HepG2 (cell line): Measurements from ENCODE around the gene TTC23. TPM values are rescaled to one million over a fixed set of nuclear protein-coding genes. Genes with fewer than 3 reads are reported as not detected.

Experiments
- BRD4 ChIP-seq: sonication (generic); formaldehyde crosslinking; IDR thresholded peaks from 2 replicates; pipeline ENCODE4 v1.4.0; 2020; ENCODE audit warnings: missing genetic modification reagents
- FOXK2 ChIP-seq: fragments of 450-650 bp; IDR thresholded peaks from 2 replicates; pipeline ENCODE4 v1.6.1; 2016
- FOXO1 ChIP-seq: sonication (generic); formaldehyde crosslinking; IDR thresholded peaks from 2 replicates; pipeline ENCODE4 v1.4.0; 2020; ENCODE audit warnings: missing genetic modification reagents
- HDAC6 ChIP-seq: fragments of 200-600 bp; sonication (generic); IDR thresholded peaks from 2 replicates; pipeline ENCODE4 v1.7.0; 2017; ENCODE audit warnings: mild to moderate bottlenecking, antibody characterized with exemption, low read length, low read depth
- HNF4A ChIP-seq: sonication (generic); formaldehyde crosslinking; IDR thresholded peaks from 2 replicates; pipeline ENCODE4 v1.4.0; 2020; ENCODE audit warnings: missing genetic modification reagents
- KIAA2018 ChIP-seq: sonication (generic); formaldehyde crosslinking; IDR thresholded peaks from 2 replicates; pipeline ENCODE4 v1.5.0; 2020; ENCODE audit warnings: mild to moderate bottlenecking, missing genetic modification reagents, borderline replicate concordance
- MXD1 ChIP-seq: sonication (generic); formaldehyde crosslinking; IDR thresholded peaks from 2 replicates; pipeline ENCODE4 v1.4.0; 2020; ENCODE audit warnings: mild to moderate bottlenecking, missing genetic modification reagents
- SMYD3 ChIP-seq: sonication (generic); formaldehyde crosslinking; IDR thresholded peaks from 2 replicates; pipeline ENCODE4 v1.8.1; 2023; ENCODE audit warnings: mild to moderate bottlenecking, missing genetic modification reagents
- TIGD3 ChIP-seq: sonication (generic); formaldehyde crosslinking; IDR thresholded peaks from 2 replicates; pipeline ENCODE4 v1.5.1; 2020; ENCODE audit warnings: mild to moderate bottlenecking, missing genetic modification reagents, borderline replicate concordance
- ZNF121 ChIP-seq: sonication (generic); formaldehyde crosslinking; IDR thresholded peaks from 2 replicates; pipeline ENCODE4 v1.5.0; 2020; ENCODE audit warnings: mild to moderate bottlenecking, missing genetic modification reagents
- ZNF230 ChIP-seq: sonication (generic); formaldehyde crosslinking; IDR thresholded peaks from 2 replicates; pipeline ENCODE4 v1.4.0; 2020; ENCODE audit warnings: mild to moderate bottlenecking, missing genetic modification reagents
- ZNF234 ChIP-seq: sonication (generic); formaldehyde crosslinking; conservative IDR thresholded peaks from 2 replicates; pipeline ENCODE4 v1.5.1; 2020; ENCODE audit warnings: mild to moderate bottlenecking, missing genetic modification reagents
- ZNF263 ChIP-seq: sonication (generic); formaldehyde crosslinking; IDR thresholded peaks from 2 replicates; pipeline ENCODE4 v1.4.0; 2020; ENCODE audit warnings: missing genetic modification reagents
- ZNF549 ChIP-seq: sonication (generic); formaldehyde crosslinking; IDR thresholded peaks from 2 replicates; pipeline ENCODE4 v1.5.0; 2020; ENCODE audit warnings: missing genetic modification reagents
- ZNF615 ChIP-seq: sonication (generic); formaldehyde crosslinking; IDR thresholded peaks from 2 replicates; pipeline ENCODE4 v1.5.0; 2020; ENCODE audit warnings: mild to moderate bottlenecking, missing genetic modification reagents, borderline replicate concordance
- ZNF777 ChIP-seq: sonication (generic); formaldehyde crosslinking; IDR thresholded peaks from 2 replicates; pipeline ENCODE4 v1.4.0; 2020; ENCODE audit warnings: missing genetic modification reagents
- polyA plus RNA-seq, 8 experiments: library from polyadenylated mRNA; depleted of rRNA in 3 of 8; stranded (reverse) in 7 of 8; unstranded in 1 of 8; fragments of >200 nt; fragmentation: Illumina TruSeq in 4 of 8; extraction: Trizol in 4 of 8; gene quantifications; 2 replicates each; pipeline versions ENCODE4 v1.2.1 to v1.2.3, GENCODE V29; 2011 to 2016; ENCODE audit warnings: low read depth in 4 of 8, missing spikeins in 1 of 8, mixed read lengths in 1 of 8; ENCODE audit not compliant: insufficient read depth in 1 of 8
- total RNA-seq, 5 experiments: library from RNA; depleted of rRNA; stranded (reverse); fragments of >200 nt; fragmentation: Illumina TruSeq; extraction: Trizol; gene quantifications; 2 replicates each; pipeline ENCODE4 v1.2.3, GENCODE V29; 2016; ENCODE audit warnings: low read depth in 1 of 5

Gene TTC23
- total and polyA plus RNA-seq, 2 of the 13 experiments (the other 11 are each of a cell fraction or from before 2014, with no cell fraction given), result 1.6 to 11.7 TPM

- TF ChIP-seq KIAA2018 (CRISPR knock-in tag), result no peak
- no peak for TF ChIP-seq HDAC6
- TF ChIP-seq ZNF615, result no peak
- TF ChIP-seq ZNF234 (CRISPR knock-in tag), result no peak
- no peak for TF ChIP-seq FOXO1 (CRISPR knock-in tag)
- peak; percentile 65; the same call in 1 of the 2 replicates for TF ChIP-seq ZNF549
- TF ChIP-seq HNF4A, result peak; percentile 23; the same call in 1 of the 2 replicates
- TF ChIP-seq ZNF263 (CRISPR knock-in tag), result peak; percentile 37; the same call in 1 of the 2 replicates
- TF ChIP-seq ZNF777 (CRISPR knock-in tag), result peak; percentile 99
- TF ChIP-seq SMYD3, result 0 out of 2 replicates have a peak, but pooled peaks have one; percentile 60
- TF ChIP-seq ZNF121 (CRISPR knock-in tag), result no peak
- TF ChIP-seq ZNF230 (CRISPR knock-in tag), result no peak; the same call in 1 of the 2 replicates
- peak; percentile 66 for TF ChIP-seq MXD1 (CRISPR knock-in tag)
- TF ChIP-seq TIGD3 (CRISPR knock-in tag), result no peak
- peak; percentile 32; the same call in 1 of the 2 replicates for TF ChIP-seq BRD4 (CRISPR knock-in tag)
- no peak for TF ChIP-seq FOXK2
These were observed 144.4 kb downstream of the TTC23 start, which contains the start of gene SYNM (continued) for GRCh38 chr15:99104788-99105513.
